ENCODE data around the gene CLPX.
"Not testable (repeated sequence)": the region's sequence is repeated elsewhere in the genome, so short reads cannot be mapped to it uniquely, and the experiment has no call there.

CLPX gene

GRCh38 chr15:65099801-65100200 is 85.3 kb downstream of the CLPX start:
- DNase-seq: not testable (repeated sequence)

DNA sequence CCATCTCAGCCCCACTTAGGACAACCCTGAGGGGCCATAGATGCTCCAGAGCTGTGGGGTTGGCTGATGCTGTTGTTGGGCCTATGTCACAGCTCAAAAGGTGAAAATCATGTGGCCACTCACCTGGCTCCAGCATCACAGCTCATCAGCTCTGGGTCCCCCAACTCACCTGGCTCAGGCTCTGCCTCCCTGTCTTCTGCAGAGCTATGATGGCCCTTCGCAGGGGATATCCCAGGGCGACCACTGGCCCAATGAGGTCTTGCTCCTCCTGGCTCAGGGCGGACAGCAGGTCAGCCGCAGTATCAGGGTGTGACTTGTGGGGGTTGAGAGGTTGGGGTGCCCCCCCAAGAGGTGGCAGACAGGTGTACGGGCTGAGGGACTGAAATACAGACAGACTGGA is 85.8 kb downstream of the CLPX start:
- no peak for DNase-seq
